ENCODE measurements around the gene WFIKKN2.
A peak's percentile ranks its signal among the peaks of the same experiment; 100 is the strongest.
"Not testable (repeated sequence)": the region's sequence is repeated elsewhere in the genome, so short reads cannot be mapped to it uniquely, and the experiment has no call there.

WFIKKN2 gene

DNA sequence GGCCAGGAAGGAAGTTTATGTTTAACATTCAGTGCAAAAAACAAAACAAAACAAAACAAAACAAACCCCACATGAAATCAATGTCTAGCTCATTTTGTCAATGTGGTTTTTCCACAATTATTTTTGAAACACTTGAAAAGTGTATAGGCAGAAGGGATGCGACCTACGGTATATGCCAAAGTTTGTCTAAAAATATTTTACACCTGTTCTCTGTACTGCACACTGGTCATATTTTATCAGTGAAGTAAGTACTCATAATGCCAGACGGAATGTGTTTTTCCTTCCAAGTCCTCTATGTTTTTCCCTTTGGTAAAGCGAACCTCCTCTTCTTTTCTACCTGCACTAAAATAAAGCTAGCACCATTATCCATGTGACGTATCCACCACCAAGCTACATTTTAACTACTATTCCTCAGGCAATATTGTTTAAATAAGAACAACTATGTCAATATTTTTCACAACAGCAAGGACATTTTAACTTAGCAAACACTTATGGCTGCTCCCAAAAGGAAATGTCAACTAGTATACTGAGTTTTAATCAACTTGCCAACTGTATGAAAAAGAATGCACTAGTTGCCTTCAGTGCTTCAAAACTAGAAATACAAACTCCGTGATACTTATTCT is 20.4 kb downstream of the WFIKKN2 start:
- no peak for DNase-seq (ENCODE audit: low spot score)

DNA sequence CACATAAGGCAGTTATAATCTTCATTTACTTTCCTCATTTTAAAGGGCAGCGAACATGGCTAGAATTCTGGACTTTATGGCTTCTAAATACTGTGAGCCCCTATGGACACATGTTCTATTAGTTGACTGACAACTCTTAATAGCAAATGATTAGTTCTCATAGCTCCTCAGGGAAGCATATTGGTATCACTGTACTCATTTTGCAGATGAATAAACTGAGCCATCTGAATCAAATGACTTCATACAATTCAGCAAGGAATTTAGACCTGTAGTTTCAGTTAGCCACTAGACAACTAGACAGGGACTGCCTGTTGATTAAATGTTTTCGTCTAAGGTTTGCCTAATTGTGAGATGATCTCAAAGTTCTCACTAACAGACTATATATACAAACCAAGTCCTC is 21.0 kb downstream of the WFIKKN2 start:
- no peak for DNase-seq (ENCODE audit: low spot score)

DNA sequence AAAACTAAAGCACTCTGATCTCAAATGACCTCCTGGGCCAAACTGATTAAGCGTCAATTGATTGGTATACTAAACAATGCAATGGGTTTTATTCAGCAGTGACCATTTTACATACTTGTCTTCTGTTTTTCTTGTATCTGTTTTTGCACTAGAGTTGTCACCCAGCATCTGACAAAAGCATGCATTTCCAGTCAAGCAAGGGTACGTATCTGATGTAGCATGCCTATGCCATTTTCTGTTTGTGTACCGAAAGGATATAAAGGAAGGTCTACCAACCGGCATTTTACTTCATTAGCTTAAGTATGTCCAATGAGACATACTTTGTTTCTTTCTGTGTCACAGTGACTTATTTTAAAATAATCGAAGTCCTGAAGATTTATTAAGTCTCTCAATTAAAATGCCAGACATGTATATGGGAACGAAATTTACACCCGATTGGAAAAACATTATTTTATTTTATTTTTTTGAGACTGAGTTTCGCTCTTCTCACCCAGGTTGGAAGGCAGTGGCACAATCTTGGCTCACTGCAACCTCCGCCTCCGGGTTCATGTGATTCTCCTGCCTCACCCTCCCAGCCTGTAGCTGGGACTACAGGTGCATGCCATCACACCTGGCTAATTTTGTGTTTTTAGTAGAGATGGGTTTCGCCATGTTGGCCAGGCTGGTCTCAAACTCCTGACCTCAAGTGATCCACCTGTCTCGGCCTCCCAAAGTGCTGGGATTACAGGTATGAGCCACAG is 23.3 kb downstream of the WFIKKN2 start:
- DNase-seq (ENCODE audit: low spot score), result no peak

DNA sequence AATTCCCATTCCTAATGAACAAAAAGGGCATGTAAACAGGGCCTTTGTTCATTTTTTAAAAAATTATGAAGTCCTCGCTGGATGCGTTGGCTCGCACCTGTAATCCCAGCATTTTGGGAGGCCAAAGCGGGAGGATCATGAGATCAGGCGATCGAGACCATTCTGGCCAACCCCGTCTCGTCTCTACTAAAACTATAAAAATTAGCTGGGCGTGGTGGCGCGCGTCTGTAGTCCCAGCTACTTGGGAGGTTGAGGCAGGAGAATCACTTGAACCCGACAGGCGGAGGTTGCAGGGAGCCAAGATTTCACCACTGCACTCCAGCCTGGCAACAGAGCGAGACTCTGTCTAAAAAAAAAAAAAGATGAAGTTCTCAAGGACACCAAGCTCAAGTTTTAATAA is 24.3 kb downstream of the WFIKKN2 start:
- DNase-seq (ENCODE audit: low spot score), result not testable (repeated sequence)

DNA sequence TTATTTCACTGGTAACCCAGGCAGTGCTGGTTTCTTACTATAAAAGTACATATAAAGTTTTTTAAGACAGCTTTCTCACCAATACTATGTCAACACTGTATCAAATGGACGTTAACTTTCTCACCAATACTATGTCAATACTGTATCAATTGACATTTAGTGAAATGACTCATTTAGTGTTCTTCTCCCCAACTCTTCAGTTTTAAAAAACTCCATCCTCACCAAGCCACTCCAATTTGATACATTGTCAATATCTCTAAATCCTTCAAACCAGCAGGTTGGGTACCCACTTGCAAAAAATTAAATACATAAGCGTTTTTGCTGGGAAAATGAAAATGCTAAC is 25.9 kb downstream of the WFIKKN2 start:
- no peak for DNase-seq (ENCODE audit: low spot score)

DNA sequence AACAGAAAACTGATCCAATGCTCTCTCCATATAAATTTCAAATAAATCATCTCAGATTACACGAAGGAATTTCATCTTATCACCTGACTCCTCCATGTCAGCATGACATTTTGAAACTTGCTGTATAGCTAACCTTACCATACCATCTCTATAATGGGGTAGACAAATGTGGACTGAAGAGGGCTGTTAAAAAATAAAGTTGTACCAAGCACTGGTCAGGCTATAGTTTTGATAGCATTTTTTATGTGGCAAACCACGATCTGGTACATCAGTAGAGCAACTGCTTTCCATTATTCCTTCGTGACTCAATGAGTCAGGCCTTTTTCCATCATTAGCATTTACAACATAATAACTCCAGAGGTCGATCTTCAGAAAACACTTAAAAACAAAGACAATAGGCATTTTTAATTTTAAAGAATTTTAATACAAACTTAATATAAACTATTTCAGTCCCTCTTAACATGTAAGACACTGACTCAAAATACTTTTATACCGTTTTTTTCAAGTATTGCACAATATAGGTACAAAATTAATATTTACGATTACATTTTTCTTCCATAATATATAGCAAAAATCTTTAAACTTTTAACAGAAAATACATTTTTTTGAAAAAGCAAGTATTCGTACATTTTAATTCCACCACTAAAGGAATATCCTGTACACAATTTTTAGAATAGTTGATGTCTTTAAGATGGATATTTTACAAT is 26.6 kb downstream of the WFIKKN2 start:
- no peak for DNase-seq (ENCODE audit: low spot score)

DNA sequence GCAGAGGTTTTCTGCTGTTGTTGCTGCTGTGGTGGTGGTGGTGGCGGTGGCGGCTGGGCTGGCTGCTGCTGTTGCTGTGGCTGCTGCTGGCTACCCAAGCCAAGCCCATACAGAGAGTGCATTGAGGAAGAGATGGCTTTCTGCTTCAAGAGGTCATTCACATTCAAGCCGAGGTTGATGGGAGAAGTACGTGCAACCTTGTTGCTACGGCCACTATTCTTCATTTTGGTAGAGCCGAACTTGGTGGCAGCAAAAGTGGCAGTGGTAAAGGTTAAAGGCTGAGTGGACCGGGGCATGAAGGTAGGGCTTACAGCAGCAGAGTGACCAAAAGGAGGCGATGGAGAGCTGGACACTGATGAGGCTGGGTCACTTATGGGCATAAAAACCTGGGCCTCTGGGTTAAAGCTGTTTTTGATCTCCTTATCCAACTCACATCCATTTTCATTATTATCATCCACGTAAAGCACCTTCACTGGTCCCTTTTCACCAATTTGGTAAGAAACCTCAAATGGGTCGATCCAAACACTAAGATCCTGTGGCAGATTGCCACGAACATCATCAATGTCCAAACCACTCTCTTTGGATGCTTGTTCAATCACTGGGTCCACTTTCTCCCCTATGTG is 27.9 kb downstream of the WFIKKN2 start:
- DNase-seq (ENCODE audit: low spot score), result peak; percentile 52

DNA sequence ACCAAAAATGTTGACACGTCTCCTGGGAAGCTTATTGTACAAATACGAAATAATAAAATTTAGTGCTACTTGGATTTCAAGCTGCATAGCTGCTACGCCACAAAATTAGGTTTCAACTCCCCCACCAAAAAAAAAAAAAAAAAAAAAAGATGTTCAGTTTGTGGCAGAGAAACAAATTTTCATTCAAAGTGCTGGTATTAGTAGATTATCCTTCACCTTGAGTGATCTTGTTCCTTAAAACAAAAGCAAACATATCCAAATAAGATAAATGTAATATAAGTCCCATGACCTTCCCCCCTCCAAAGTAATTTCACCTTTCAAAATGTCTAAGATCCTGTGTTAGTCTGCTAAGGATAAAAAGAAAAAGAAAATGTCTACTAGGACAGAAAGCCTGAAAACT is 28.5 kb downstream of the WFIKKN2 start:
- no peak for DNase-seq (ENCODE audit: low spot score)

DNA sequence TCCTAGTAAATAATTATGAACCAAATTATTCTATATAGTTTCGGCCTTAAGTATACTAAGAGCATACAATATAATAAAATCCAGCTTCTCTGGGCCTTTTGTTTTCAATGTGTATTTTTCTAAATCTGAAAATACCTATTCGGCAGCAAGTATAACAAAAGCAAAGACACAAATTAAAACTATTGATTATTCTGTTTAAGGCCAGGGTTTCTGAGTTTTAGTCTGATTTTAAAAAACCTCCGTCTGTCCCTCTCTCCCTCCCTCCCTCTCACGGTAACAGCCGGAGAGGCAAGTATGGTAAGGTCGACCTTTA is 29.3 kb downstream of the WFIKKN2 start:
- no peak for DNase-seq (ENCODE audit: low spot score)

DNA sequence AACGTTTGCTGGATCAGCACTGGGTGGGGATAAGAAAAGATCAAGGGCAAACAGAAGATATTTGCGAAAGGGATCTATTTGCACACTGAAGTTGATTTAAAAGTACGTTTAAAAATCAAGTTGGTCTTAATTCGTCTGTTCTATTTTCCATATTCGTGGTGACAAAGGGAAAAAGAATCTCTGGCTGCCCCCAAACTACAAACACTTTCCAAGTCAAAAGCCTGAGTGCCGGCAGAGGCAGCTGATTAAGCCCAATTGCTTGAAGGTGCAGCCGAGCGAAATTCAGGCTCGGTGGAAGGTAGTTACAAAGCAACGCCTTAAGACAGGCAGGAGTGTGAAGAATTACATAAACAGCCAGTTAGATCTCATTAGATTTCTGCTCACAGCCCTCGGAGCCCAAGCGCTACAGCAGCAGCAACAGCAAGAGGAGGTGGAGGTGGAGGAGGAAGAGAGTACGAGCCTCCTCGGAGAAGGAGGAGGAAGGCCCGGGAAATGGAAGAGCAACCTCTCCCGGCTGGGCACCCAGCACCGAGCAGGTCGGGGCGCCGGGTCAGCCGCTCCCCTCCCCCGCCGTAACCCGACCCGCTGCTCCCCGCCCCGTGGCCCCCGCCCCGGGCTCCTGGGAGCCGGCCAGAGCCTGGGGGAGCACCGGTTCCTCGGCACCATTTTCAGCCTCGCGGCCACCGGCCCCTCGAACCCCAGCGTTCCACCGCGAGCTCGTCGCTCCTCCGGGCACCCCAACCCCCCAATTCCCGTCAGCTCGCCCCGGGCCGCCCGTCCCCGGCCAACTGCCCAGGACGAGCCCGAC is 29.9 kb downstream of the WFIKKN2 start:
- peak; percentile 67 for DNase-seq (ENCODE audit: low spot score)

DNA sequence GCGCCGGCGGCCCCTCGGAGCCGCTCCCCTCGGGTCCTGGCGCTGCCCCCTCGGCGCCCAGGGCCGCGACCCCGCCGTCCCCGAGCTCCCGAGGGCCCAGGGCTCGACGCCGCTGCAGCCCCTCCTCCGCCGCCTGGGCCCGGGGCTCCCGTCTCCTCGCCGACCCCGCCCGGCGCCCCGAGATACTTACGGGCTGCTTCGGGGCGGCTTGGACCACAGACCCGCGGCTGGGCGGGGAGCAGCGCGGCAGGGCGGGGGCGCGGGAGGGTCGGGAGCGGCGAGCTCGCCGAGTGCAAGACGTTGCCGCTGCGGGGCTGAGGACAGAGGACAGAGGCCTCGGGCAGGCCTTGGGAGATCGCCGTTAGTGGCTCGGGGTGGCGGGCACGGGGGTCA is 30.5 kb downstream of the WFIKKN2 start:
- DNase-seq (ENCODE audit: low spot score), result no peak

DNA sequence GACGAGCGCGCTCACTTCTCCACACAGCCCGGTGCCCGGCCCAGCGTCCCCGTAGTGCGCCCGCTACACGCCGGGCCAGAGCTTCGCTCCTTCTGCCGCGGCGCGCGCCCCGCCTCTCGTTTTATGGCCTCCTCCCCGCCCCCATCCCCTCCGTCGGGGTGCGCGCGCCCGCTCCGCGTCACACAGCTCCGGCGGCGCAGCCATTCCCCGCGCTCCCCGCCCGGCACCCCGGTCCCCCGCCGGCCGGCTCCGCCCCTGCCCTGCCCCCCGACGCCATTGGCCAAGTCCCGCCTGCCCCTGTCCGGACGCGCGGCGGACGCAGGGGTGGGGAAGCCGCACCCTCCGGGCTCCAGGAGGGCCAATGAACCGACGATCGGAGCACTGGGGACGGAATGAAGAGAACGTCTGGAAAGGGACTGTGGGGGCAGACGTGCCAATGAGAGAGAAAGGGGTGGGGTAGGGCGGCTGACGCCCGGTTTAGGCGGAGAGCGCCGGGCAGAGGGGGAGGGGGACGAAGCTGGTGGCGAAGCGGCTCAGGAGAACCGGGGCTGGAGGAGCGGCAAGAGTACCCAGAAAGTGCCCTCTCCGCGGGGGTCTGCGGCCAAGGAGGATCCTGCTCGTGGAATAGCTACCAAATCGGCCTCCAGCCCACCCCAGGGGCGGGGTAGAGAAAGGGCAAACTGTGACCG is 31.0 kb downstream of the WFIKKN2 start, which contains the start of gene TOB1:
Gene TOB1, minus strand, starts transcription at position 94 of the 689 bp plus-strand sequence. CDS start 2,337 bp downstream, outside the sequence.
- DNase-seq (ENCODE audit: low spot score), result peak; percentile 97

DNA sequence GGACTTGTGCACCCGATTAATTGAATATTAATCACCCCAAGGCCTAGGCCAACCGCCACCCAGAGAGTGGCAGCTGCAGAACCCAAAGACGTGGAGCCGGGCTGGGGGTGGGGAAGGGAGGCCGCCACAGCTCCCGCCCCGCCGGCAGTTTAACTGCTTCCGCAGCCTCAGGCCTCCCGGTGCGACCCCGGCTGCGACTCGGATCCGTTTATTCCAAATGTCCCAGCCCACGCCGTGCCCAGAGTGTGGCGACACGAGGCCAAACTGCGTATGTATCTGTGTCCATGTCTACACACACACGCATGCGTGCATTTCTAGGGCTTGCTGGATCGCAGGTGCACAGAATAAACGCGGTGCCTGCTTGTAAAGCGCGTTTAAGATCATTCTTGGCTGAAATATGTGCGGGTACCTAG is 31.6 kb downstream of the WFIKKN2 start:
- peak; percentile 74 for DNase-seq (ENCODE audit: low spot score)

DNA sequence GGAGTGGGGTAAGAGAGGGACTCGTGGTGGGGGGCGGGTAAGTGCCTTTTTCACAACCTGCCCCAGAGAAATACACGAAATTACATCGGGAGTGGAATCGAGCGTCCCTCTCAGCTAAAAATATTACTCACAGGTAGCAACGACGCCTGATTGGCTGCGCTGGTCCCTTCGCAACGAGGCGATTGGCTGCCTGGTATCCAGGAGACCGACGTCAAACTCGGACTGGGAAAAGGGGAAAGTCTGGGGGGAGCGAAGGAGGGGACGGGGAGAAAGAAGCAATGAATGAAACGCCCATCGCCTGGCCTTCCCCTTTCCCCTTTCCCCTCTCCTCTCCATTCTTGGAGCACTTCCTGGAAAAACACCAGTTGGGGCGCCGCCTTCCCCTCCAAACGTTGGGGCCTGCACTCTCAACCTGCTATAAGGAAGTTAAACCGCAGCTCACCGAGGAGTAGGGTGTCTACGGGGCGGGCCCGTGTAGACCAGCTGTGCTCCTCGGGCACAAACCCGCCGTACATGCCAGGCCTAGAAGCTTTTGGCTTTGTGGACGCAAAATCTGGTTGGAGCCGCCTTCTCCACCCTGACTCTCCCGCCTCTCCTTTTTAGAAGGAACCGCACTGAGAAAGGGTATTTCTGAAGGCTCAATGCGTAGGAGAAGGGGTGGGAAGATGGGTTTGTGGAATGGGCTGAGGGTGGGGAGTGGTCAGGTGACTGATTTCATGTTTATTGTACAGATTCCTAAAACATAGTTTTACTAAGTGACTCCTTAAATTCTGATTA is 32.2 kb downstream of the WFIKKN2 start:
- peak; percentile 95 for DNase-seq (ENCODE audit: low spot score)

DNA sequence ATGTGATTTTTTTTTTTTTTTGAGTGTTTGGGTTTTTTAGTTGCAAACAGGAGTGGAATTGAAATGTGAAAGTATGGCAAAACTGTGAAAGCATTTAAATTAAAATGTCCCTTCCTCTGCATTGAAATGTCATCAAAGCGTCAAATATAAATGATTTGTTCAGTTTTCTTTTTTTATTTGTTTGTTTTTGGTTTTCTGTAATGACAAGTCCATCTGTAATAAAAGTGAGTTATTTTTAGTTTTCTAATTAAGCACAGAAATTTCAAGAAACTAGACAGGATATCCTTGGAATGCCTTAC is 32.7 kb downstream of the WFIKKN2 start:
- no peak for DNase-seq (ENCODE audit: low spot score)

DNA sequence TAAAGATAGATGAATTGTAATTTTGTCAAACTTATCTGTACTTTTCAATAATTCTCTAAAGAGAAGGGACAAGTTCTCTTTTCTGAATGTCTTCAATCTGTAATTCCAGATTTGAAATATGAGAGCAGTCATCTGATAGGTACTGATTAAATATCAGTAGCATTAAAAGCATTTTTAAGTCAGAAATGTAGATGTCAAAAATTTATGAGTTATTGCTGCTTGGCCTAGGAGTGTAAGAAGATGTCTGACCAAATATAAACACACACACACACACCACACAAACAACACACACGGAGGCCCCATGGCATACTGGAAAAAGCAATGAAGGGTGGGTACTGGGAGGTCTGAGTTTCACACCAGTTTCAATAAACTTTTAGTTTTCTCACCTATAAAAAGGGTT is 33.2 kb downstream of the WFIKKN2 start:
- no peak for DNase-seq (ENCODE audit: low spot score)

DNA sequence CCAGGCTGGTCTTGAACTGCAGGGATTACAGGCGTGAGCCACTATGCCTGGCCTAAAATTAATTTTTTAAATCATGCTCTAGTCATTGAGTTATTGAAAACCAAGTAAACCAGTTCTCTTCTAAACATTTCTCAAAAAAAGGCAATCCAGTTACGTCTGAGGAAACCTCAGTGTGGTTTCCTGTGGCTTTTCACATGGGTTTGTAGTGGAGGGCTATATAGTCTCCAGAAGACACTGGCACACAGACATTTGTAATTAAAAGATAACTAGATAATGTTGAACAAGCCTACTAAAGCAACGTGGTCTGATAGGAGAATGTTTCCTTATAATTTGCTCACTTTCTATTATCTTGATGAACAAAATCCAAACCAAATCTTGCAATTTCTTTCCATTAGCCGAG is 36.0 kb downstream of the WFIKKN2 start:
- no peak for DNase-seq (ENCODE audit: low spot score)

DNA sequence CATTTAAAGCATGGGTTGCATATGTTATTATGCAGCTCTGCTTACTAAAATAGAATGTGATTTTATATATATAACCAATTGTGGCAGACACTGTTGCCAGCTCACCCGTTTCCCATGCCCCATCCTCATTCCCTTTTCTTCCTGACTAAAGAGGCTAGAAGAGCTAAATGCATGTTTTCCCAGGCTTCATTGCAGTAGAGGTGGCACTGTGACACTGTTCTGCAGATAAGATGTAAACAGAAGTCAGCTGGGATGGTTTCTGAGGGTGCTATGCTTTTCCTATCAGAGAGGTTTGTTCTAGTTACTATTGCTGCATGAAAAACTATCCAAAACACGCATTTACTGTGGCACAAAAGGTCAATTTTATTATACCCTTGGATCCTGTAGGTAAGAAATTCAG is 36.5 kb downstream of the WFIKKN2 start:
- no peak for DNase-seq (ENCODE audit: low spot score)

DNA sequence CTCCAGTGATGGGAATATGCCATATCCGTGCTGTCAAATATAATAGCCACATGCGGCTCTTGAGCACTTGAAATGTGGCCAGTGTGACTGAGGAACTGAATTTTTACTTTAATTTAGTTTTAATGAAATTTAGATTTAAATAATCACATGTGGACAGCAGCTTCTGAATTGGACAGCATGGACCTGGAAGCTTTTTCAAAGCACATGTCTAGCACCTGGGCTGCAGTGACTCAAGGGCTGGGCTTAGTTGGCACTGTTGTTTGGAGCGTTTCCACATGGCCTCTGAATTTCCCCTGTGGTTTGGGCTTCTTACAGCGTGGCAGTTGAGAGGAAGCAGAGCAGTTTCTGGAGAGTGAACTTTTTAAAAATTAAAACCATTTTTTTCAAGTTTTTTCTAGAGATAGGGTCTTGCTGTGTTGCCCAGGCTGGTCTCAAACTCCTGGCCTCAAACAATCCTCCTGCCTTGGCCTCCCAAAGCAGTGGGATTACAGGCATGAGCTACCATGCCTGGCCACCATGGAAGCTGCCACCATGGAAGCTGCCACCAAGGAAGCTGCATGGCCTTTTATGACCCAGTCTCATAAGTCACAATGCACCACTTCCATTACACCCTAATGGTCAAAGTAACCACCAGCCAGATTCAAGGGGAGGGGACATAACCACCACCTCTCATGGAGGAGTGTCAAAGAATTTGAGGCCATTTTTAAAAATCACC is 37.5 kb downstream of the WFIKKN2 start:
- DNase-seq (ENCODE audit: low spot score), result no peak

DNA sequence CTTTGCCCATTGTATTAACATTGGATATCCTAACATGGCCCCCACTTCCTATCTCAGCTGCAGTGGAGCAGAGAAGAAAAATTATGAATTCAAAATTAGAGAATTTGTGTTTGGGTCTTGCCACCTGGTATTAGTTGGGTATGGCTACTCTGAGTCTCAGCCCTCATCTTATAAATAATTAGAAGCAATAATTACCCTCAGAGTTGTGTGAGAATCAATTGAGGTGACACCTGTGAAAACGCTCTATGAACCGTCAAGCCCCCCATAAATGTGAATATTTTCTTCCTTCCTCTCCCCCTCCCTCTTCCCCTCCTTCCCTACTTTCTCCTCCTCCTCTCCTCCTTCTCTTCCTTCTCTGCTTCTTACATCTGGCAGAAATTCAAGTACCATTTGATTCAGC is 39.7 kb downstream of the WFIKKN2 start:
- no peak for DNase-seq (ENCODE audit: low spot score)
